ENCODE measurements around the gene BATF2.

- TF ChIP-seq CTCF (IDR thresholded peaks at IDR 0.05) (no peak), POLR2A (IDR thresholded peaks at IDR 0.05) (no peak)
Observed at GRCh38 chr11:65014726-65015227, 18.0 kb upstream of the BATF2 start.

Measured in adrenal gland (tissue), 5 donors.